Loucy (cell line): Measurements from ENCODE around the gene TMTC4.

ENCODE experiments used
- H2AFZ ChIP-seq: fragments of 200-600 bp; sonication (generic); 2 replicates; pipeline ENCODE4 v1.6.0; 2016; ENCODE audit warnings: antibody characterized with exemption, mild to moderate bottlenecking, low read length, moderate library complexity
- H3F3A ChIP-seq: fragments of 200-600 bp; 2 replicates; pipeline ENCODE4 v1.6.0; 2016; ENCODE audit warnings: antibody characterized with exemption, low read depth, mild to moderate bottlenecking
- H3K27me3 ChIP-seq: fragments of 200-600 bp; sonication (generic); 2 replicates; pipeline ENCODE4 v1.6.1; 2014; ENCODE audit warnings: low read length, mild to moderate bottlenecking; ENCODE audit not compliant: insufficient read depth, poor library complexity, severe bottlenecking
- H3K36me3 ChIP-seq: fragments of 200-600 bp; sonication (generic); 2 replicates; pipeline ENCODE4 v1.6.1; 2016; ENCODE audit warnings: low read length; ENCODE audit not compliant: insufficient read depth
- H3K4me1 ChIP-seq: fragments of 200-600 bp; sonication (generic); 2 replicates; pipeline ENCODE4 v1.5.1; 2014; ENCODE audit warnings: low read length, mild to moderate bottlenecking; ENCODE audit not compliant: insufficient read depth, poor library complexity, severe bottlenecking
- H3K4me2 ChIP-seq: fragments of 200-600 bp; sonication (generic); 2 replicates; pipeline ENCODE4 v1.6.0; 2014; ENCODE audit warnings: antibody characterized with exemption, low read length, low read depth, mild to moderate bottlenecking; ENCODE audit not compliant: poor library complexity, severe bottlenecking
- H3K4me3 ChIP-seq: fragments of 200-600 bp; sonication (generic); 2 replicates; pipeline ENCODE4 v1.5.1; 2014; ENCODE audit warnings: low read length, mild to moderate bottlenecking, mixed read lengths; ENCODE audit not compliant: poor library complexity, severe bottlenecking
- H3K79me2 ChIP-seq: fragments of 200-600 bp; sonication (generic); 2 replicates; pipeline ENCODE4 v1.6.1; 2014; ENCODE audit warnings: low read length; ENCODE audit not compliant: insufficient read depth
- H3K9ac ChIP-seq: fragments of 200-600 bp; sonication (generic); 2 replicates; pipeline ENCODE4 v1.6.0; 2014; ENCODE audit warnings: mild to moderate bottlenecking, low read depth, low read length, moderate library complexity; ENCODE audit not compliant: poor library complexity, severe bottlenecking
- H3K9me2 ChIP-seq: fragments of 200-600 bp; sonication (generic); replicated peaks from 2 replicates; pipeline ENCODE4 v1.6.1; 2016; ENCODE audit warnings: low read depth, low read length, mixed read lengths
- H3K9me3 ChIP-seq: fragments of 200-600 bp; sonication (generic); 2 replicates; pipeline ENCODE4 v1.6.1; 2014; ENCODE audit warnings: mild to moderate bottlenecking, antibody characterized with exemption, low read length, low read depth; ENCODE audit not compliant: insufficient read depth
- H4K20me1 ChIP-seq: fragments of 200-600 bp; sonication (generic); 2 replicates; pipeline ENCODE4 v1.6.0; 2014; ENCODE audit warnings: antibody characterized with exemption, low read length, mild to moderate bottlenecking; ENCODE audit not compliant: insufficient read depth, poor library complexity, severe bottlenecking
- CTCF ChIP-seq: fragments of 200-600 bp; sonication (generic); conservative IDR thresholded peaks from 2 replicates; pipeline ENCODE4 v1.5.1; 2014; ENCODE audit warnings: mild to moderate bottlenecking, antibody characterized with exemption, low read length
- EZH2phosphoT487 ChIP-seq: fragments of 200-600 bp; IDR thresholded peaks from 2 replicates; pipeline ENCODE4 v1.6.1; 2018; ENCODE audit warnings: antibody characterized with exemption, mild to moderate bottlenecking, moderate library complexity, borderline replicate concordance

The TMTC4 gene

GRCh38 chr13:100564444-100565223 is 110.0 kb downstream of the TMTC4 start:
- H3K27me3 ChIP-seq = no peaks in the 10 kb centered on the region
- H3K4me2 ChIP-seq = no peak overlapping the region
- H2AFZ ChIP-seq = no peak overlapping the region
- no peaks in the 10 kb centered on the region for H3K9me3 ChIP-seq
- no peak for TF ChIP-seq CTCF
- no peak for TF ChIP-seq EZH2phosphoT487
- no peaks in the 10 kb centered on the region for H3K4me1 ChIP-seq
- H3K4me3 ChIP-seq = no peak overlapping the region
- no peaks in the 10 kb centered on the region for H3K79me2 ChIP-seq
- H3K9me2 ChIP-seq = no peaks in the 10 kb centered on the region
- no peak overlapping the region for H3K9ac ChIP-seq
- no peaks in the 10 kb centered on the region for H3K36me3 ChIP-seq
- no peaks in the 10 kb centered on the region for H3F3A ChIP-seq
- no peaks in the 10 kb centered on the region for H4K20me1 ChIP-seq

GRCh38 chr13:100563779-100564178 is 110.8 kb downstream of the TMTC4 start:
- H3K4me3 ChIP-seq = no peak overlapping the region
- H3K79me2 ChIP-seq = no peaks in the 10 kb centered on the region
- no peak overlapping the region for H3K4me2 ChIP-seq
- no peak overlapping the region for H3K9ac ChIP-seq
- no peaks in the 10 kb centered on the region for H3K9me2 ChIP-seq
- TF ChIP-seq CTCF (no peak), EZH2phosphoT487 (no peak)
- no peaks in the 10 kb centered on the region for H3F3A ChIP-seq
- no peak overlapping the region for H2AFZ ChIP-seq
- no peaks in the 10 kb centered on the region for H4K20me1 ChIP-seq
- no peaks in the 10 kb centered on the region for H3K9me3 ChIP-seq
- H3K36me3 ChIP-seq = no peaks in the 10 kb centered on the region
- no peaks in the 10 kb centered on the region for H3K27me3 ChIP-seq
- H3K4me1 ChIP-seq = no peaks in the 10 kb centered on the region

GRCh38 chr13:100561599-100562204 is 112.9 kb downstream of the TMTC4 start:
- Histone ChIP-seq H3K9me3 (no peaks in the 10 kb centered on the region), H3K9ac (no peak overlapping the region), H3K27me3 (no peaks in the 10 kb centered on the region), H3K9me2 (no peaks in the 10 kb centered on the region), H4K20me1 (no peaks in the 10 kb centered on the region), H3K36me3 (no peaks in the 10 kb centered on the region), H3K4me1 (no peaks in the 10 kb centered on the region), H3F3A (no peaks in the 10 kb centered on the region), H3K4me2 (no peak overlapping the region), H3K4me3 (no peak overlapping the region), H3K79me2 (no peaks in the 10 kb centered on the region), H2AFZ (no peak overlapping the region)
- TF ChIP-seq EZH2phosphoT487 (no peak), CTCF (no peak)
